ENCODE measurements around the gene PCDHGA5. TPM values are rescaled to one million over a fixed set of nuclear protein-coding genes. Genes with fewer than 3 reads are reported as not detected.
"Not testable (repeated sequence)": the region's sequence is repeated elsewhere in the genome, so short reads cannot be mapped to it uniquely, and the experiment has no call there.

PCDHGA5 gene
- total RNA-seq (2014; rRNA removed): 0.98 and 1.5 TPM in 2 replicates
- 0.51 TPM for polyA plus RNA-seq (2012)

DNA sequence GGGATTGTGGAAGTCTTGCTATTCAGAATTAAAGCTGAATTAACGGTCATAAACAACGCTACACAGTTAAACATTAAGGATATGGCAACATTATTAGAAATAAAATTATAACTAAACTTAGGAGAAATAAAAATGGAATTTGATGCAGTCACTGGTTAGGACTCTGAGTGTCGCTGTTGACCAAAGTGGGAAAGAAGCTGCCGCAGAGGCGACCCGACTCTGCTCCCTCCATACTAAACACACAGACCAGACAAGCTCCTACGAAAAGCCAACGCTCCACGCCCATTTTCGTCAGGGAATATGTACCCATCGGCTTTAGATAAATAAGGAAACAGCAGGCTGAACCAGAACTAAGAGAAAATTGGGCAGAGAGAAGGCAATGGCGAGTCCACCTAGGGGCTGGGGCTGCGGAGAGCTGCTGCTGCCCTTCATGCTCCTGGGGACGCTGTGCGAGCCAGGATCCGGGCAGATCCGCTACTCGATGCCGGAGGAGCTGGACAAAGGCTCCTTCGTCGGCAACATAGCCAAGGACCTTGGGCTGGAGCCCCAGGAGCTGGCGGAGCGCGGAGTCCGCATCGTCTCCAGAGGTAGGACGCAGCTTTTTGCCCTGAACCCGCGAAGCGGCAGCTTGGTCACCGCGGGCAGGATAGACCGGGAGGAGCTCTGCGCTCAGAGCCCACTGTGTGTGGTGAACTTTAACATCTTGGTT, at the start of gene PCDHGA5:
Gene PCDHGA5 (plus strand): TSS at position 211 of the 709 bp plus-strand sequence. CDS start 169 bp downstream, at position 380.
- no peak for DNase-seq (ENCODE audit: low read depth)

DNA sequence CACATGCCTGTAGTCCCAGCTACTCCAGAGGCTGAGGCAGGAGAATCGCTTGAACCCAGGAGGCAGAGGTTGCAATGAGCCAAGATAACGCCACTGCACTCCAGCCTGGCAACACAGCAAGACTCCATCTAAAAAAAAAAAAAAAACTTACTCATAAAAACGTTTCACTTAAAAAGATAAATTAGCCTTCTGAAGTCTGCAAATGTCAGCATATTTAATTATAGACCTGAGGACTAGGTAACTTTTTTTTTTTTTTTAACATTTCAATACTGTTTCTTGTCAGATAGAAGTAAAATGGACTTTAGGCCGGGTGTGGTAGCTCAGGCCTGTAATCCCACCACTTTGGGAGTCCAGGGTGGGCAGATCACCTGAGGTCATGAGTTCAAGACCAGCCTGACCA, 47.0 kb upstream of the PCDHGA5 start:
- not testable (repeated sequence) for DNase-seq (ENCODE audit: low read depth)

DNA sequence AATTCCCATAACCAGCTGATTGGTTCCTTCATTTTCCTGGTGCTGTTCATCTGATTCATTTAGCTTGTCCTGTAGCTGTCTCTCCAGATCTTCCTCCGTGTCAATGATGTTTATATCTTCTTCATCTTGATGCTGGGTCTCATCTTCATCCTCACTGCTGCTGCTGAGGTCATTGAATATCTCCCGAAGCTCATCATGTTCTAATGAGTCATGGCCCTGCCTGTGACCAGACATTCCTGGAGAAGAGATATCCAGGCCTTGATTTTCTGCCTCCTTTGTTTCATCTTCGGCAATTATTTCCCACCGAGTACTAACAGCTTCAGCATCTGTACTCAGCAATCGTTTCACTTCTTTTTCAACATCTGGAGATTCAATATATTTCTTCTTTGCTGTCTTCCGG, 44.8 kb upstream of the PCDHGA5 start:
- DNase-seq (ENCODE audit: low read depth): peak; percentile 10

DNA sequence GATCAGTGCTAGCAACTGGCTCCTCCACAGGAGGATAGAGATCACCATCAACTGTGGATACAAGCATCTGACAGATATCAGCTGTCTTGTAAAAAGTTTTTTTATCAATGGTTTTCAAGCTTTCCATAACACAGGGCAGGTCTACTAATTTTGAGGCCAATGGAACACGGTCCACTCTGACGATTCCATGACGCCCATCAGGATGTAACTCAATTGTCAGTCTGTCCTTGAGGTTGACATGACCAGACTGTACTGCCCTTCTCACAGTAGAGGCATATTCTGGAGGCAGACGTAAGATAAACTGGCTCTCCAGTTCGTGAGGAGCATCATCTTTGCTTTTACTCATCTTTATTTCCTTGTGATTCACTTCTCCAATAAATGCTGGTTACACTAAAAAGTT, 44.3 kb upstream of the PCDHGA5 start:
- DNase-seq (ENCODE audit: low read depth): no peak

DNA sequence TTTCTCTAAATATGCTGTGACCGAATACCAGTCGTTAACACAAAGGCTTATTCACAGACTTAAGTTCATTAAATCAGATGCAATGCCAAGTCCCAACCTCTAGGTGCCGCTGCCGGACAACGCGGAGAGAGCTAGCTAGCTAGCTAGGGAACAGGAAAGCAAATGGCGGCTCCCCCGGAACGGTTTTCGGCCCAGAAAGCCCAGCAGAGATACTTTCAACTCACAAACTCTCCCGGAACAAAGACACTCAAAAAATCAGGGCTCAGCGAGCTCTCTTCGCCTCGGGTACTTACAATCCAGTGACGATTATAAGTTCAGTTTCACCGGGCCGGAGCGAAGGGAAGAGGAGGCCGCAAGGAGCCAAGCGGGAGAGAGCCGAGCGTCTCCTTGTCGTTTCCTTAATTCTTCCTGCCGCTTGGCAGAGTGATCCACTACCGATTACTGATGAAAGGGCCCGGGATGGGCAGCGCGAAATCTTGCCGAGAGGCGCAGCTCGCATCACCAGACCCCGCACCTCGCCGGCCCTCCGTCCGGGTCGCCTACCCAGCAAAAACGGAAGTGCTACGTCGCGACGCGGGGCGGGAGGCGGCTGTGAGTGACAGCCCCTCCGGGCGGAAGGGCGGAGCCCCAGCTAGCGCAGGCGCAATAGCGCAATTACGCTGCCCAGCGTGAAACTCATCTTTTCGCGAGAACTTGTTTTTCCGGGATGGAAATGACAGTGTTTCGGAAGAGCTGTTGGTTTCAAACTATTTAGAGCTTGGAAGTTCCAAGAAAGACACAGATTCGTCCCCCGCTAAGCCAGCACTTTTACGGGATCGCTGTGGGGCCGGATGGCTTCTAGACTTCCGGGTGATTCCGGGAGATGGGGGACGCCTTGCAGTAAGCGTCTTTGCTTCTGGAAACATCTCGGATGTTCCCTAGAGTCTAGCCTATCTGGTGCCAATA, 43.5 kb upstream of the PCDHGA5 start, which contains the start of gene TAF7:
Gene TAF7 (minus strand): TSS at position 560 of the 945 bp plus-strand sequence. CDS start 740 bp downstream, outside the sequence.
- peak; percentile 93 for DNase-seq (ENCODE audit: low read depth)

DNA sequence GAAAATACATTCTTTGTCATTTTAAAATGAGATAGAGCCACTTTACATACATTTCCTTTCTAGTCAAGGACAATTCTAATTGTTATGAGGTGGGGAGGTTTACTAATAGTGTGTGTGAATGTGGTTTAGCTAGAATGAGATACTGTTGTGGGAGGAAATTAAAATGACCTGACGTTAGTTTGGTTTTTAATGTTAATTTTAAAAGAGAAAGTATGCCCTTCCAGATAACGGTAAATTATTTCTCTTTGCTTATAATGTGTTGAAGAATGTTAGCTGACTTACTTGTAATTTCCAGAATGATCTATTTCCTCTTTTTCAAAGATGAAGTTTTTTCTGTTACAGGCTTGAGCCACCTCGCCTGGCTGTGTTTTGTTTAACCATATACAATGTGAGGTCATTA, 41.7 kb upstream of the PCDHGA5 start:
- no peak for DNase-seq (ENCODE audit: low read depth)

DNA sequence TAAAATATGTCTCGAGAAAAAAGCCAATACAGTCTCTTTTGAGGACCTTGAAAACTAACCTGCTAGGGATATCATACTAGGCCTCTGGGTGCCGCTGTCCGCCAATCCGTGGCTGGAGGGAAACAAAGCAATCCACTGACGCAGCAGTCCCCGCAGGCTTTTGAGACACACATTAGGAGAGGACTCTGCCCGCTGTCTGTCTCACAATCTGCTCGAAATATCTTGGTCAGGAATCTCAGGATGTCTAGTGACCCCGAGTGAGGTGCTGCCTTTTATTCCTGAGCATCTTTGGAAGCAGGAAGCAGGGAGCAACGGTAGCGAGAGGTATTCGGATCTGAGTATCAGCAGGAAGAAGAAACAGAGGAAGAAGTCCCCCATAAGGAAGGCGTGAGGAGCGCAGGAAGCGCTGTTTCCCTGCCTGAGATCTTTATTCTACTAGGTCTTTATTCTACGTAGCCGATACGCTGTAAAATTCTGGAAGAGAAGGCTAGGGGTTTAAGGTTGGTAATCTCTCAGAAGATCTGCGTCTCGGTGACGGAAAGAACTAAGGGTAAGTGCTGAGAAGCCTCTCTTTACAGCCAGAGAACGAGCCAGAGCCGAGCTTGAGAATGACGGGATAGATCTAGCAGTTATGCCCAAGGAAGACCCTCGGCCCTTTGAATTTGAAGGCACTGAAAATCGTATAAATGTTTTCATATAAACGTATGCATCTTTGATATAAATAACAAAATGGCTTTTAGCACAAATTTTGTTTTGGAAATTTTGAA, 37.7 kb upstream of the PCDHGA5 start:
- peak; percentile 69 for DNase-seq (ENCODE audit: low read depth)

DNA sequence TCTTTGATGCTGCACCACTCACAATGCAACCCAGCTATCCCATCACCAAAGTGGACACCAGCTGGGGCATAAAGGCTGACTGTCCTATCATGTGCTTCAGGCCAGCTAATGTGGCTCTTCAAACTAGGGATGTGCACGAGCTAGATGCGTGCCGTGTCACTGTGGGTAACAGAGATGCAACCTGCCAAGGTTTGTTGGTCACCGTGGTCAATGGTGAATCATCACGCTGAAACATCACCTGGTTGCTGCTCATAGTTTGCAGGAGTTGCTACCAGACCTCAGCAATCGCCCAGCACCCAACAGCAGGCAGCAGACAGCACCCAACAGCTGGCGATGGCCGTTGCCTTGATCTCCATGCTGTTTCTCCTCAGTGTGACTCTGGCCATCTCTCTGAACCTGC, 35.7 kb upstream of the PCDHGA5 start:
- DNase-seq (ENCODE audit: low read depth): peak; percentile 13

DNA sequence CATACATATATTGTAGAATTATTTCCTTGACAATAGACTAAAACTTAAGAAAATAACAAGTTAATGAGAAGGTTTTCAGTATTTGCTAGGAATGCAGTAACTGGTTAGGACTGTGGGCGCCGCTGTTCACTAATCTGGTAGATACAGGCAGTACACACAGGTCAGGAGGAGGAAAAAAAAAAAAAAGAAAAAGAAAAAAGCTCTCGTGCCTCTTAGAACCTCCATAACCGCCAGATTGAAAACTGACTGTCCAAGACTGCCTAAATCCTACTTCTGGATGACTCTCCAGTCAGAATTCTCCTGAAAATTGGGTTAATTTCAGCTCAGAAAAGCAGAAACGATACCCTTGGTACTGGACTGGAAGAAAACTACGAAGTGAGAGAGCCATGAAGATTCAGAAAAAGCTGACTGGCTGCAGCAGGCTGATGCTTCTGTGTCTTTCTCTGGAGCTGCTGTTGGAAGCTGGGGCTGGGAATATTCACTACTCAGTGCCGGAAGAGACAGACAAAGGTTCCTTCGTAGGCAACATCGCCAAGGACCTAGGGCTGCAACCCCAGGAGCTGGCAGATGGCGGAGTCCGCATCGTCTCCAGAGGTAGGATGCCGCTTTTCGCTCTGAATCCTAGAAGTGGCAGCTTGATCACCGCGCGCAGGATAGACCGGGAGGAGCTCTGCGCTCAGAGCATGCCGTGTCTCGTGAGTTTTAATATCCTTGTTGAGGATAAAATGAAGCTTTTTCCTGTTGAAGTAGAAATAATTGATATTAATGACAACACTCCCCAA, 33.5 kb upstream of the PCDHGA5 start, which contains the start of gene PCDHGA1:
Gene PCDHGA1 (plus strand): TSS at position 216 of the 782 bp plus-strand sequence.
- DNase-seq (ENCODE audit: low read depth): peak; percentile 76

DNA sequence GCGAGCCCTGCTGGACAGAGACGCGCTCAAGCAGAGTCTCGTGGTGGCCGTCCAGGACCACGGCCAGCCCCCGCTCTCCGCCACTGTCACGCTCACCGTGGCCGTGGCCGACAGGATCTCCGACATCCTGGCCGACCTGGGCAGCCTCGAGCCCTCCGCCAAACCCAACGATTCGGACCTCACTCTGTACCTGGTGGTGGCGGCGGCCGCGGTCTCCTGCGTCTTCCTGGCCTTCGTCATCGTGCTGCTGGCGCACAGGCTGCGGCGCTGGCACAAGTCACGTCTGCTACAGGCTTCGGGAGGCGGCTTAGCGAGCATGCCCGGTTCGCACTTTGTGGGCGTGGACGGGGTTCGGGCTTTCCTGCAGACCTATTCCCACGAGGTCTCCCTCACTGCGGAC, 31.4 kb upstream of the PCDHGA5 start:
- DNase-seq (ENCODE audit: low read depth): not testable (repeated sequence)

DNA sequence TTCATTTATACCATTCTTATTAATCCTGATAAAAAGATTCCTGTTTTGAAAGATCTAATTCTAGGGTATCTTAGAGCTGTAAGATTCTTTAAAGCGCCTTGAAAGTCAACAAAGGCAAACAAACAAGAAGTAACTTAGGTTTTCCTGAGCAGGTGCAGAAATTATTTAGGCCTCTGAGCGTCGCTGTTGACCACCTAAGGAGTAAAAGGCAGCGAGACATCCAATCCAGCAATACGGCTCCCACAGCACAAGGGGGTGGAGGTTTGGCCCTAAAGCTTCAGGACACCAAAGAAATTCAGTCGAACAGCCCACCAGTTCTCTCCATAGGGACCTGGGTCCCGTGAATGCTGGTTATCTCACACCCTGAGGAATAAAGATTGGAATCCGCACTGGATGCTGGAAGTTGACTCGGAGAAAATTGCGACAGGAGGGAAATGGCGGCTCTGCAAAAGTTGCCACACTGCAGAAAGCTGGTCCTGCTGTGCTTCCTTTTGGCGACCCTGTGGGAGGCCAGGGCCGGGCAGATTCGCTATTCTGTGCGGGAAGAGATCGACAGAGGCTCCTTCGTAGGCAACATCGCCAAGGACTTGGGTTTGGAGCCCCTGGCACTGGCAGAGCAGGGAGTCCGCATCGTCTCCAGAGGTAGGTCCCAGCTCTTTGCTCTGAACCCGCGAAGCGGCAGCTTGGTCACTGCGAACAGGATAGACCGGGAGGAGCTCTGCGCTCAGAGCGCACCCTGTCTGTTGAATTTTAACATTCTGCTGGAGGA, 25.2 kb upstream of the PCDHGA5 start, which contains the start of gene PCDHGA2:
Gene PCDHGA2 (plus strand): TSS at position 223 of the 769 bp plus-strand sequence.
- peak; percentile 25 for DNase-seq (ENCODE audit: low read depth)

DNA sequence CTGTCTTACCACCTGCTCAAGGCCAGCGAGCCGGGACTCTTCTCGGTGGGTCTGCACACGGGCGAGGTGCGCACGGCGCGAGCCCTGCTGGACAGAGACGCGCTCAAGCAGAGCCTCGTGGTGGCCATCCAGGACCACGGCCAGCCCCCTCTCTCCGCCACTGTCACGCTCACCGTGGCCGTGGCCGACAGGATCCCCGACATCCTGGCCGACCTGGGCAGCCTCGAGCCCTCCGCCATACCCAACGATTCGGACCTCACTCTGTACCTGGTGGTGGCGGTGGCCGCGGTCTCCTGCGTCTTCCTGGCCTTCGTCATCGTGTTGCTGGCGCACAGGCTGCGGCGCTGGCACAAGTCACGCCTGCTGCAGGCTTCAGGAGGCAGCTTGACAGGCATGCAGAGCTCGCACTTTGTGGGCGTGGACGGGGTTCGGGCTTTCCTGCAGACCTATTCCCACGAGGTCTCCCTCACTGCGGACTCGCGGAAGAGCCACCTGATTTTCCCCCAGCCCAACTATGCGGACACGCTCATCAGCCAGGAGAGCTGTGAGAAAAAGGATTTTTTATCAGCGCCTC, 23.1 kb upstream of the PCDHGA5 start:
- DNase-seq (ENCODE audit: low read depth): not testable (repeated sequence)

DNA sequence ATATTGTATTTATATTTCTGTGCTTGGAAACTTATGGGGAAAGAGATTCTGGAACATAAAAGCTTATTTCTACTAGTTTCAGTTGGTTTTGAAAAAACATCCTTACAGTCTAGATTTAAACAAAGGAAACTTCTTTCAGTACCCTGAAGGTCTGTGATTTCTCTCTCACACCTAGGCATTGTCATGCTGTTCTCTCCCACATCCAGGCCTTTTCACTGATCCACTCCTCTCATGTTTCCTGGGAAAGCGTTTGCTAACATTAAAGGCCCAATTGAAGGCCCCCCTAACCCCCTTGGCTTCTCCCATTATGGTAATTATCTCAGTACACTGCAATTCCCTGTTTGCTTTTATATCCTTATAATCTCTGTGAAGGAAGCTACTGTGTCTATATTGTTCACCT, 21.2 kb upstream of the PCDHGA5 start:
- no peak for DNase-seq (ENCODE audit: low read depth)

DNA sequence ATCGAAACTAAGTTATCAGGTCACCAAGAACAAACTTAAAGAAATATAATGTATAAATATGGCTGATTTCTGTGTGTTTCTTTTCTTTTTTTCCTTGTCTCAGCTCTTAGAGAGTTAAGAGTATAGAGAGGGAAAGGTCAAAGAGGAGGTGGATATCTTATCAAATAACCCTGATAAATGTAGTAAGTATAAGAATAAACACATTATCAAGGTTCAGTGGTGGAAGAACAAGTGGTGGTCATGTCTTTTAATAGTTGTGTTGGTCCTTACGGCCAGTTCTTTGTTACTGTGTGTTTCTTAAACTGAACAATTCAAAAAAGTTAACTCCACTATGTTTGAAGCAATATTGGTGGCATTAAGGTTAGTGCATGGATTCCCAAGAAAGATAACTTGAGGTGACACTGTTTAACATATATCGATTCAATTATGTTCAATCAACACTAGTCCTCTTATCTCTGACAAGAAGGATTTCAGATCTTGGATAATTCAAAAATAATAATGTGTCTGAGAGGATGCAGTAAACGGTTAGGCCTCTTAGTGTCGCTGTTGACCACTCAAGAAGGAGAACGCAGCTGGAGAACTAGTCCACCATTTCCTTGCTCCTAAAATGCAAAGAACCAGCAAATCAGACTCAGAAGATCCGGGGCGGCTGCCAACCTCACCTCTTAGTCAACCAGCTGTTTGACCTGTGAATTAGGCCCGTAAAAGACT, 20.6 kb upstream of the PCDHGA5 start, which contains the start of gene PCDHGA3:
Gene PCDHGA3 (plus strand): TSS at position 588 of the 711 bp plus-strand sequence. CDS start 205 bp downstream, outside the sequence.
- no peak for DNase-seq (ENCODE audit: low read depth)

DNA sequence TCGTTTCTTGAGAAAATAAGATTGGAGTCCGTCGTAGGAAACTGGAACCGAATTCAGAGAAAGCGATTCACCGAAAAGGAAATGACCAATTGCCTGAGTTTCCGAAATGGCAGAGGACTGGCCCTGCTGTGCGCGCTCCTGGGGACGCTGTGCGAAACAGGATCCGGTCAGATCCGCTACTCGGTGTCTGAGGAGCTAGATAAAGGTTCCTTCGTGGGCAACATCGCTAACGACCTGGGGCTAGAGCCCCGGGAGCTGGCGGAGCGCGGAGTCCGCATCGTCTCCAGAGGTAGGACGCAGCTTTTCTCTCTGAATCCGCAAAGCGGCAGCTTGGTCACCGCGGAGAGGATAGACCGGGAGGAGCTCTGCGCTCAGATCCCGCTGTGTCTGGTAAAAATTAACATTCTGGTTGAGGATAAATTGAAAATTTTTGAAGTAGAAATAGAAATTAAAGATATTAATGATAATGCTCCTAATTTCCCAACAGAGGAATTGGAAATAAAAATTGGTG, 20.0 kb upstream of the PCDHGA5 start:
- no peak for DNase-seq (ENCODE audit: low read depth)

DNA sequence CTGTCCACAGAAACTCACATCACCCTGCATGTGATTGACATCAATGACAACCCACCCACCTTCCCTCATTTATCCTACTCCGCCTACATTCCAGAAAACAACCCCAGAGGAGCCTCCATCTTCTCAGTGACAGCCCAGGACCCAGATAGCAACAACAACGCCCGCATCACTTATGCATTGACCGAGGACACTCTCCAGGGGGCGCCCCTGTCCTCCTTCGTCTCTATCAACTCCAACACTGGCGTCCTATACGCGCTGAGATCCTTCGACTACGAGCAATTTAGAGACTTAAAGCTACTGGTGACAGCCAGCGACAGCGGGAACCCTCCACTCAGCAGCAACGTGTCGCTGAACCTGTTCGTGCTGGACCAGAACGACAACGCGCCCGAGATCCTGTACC, 18.6 kb upstream of the PCDHGA5 start:
- no peak for DNase-seq (ENCODE audit: low read depth)

DNA sequence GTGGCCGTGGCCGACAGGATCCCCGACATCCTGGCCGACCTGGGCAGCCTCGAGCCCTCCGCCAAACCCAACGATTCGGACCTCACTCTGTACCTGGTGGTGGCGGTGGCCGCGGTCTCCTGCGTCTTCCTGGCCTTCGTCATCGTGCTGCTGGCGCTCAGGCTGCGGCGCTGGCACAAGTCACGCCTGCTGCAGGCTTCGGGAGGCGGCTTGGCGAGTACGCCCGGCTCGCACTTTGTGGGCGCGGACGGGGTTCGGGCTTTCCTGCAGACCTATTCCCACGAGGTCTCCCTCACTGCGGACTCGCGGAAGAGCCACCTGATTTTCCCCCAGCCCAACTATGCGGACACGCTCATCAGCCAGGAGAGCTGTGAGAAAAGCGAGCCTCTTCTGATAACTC, 17.9 kb upstream of the PCDHGA5 start:
- DNase-seq (ENCODE audit: low read depth): not testable (repeated sequence)

DNA sequence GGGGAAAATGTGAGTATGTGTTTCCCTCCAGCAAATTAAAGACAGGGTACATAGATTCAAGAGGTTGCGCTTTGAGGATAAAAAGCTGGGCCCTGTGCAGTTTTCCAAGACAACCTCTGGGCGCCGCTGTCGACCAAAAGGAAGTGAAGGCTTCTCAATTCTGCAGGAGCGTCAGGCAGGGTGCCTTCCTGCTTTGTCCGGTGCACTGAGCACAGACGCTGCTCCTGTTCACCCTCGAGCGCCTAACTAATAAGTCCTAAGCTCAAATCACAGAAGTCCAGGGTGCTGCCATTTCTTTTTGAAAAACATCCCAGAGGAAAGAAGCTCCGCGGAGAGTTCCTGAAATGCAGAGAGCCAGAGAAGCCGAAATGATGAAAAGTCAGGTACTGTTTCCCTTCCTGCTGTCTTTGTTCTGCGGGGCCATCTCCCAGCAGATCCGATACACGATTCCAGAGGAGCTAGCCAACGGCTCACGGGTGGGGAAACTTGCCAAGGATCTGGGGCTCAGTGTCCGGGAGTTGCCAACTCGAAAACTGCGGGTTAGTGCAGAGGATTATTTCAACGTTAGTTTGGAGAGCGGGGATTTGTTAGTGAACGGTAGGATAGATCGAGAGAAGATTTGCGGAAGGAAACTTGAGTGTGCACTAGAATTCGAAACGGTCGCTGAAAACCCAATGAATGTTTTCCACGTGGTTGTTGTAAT, 13.9 kb upstream of the PCDHGA5 start, which contains the start of gene PCDHGB1:
Gene PCDHGB1 (plus strand): TSS at position 183 of the 703 bp plus-strand sequence. CDS start 162 bp downstream, at position 345.
- DNase-seq (ENCODE audit: low read depth): peak; percentile 74

Data from LHCN-M2 (cell line).